Activated CD8-positive, alpha-beta memory T cell treated with anti-CD3 and anti-CD28 coated beads for 36 hours (primary cell): ENCODE measurements around the gene CCSER1. TPM values are rescaled to one million over a fixed set of nuclear protein-coding genes. Genes with fewer than 3 reads are reported as not detected.
"Not testable (repeated sequence)": the region's sequence is repeated elsewhere in the genome, so short reads cannot be mapped to it uniquely, and the experiment has no call there.

ENCODE experiments used
- CTCF ChIA-PET: fragments of 350-600 bp; sonication (Branson Sonifier 250); formaldehyde crosslinking; loops from one replicate; lab custom pipeline; 2021; ENCODE audit warnings: antibody characterized with exemption; lab: Charles Lee
- POLR2A ChIA-PET: fragments of 350-600 bp; sonication (Branson Sonifier 250); formaldehyde crosslinking; loops from one replicate; lab custom pipeline; 2021; ENCODE audit warnings: antibody characterized with exemption; lab: Charles Lee
- total RNA-seq, 2 experiments: library from RNA; stranded (reverse); gene quantifications; one replicate each; pipeline ENCODE4 v1.2.3, GENCODE V29; 2021

The CCSER1 gene
- total RNA-seq, 2 experiments from 2014 or later = 0.06 TPM; not detected in 1

- ChIA-PET CTCF (no interaction called here), POLR2A (no interaction called here)
These were observed 475.5 kb downstream of the CCSER1 start for GRCh38 chr4:90602726-90603125.

- POLR2A ChIA-PET = no interaction called here
These were observed 476.3 kb downstream of the CCSER1 start for GRCh38 chr4:90603540-90603939.

GRCh38 chr4:90606781-90607180 lies 479.6 kb downstream of the CCSER1 start:
- CTCF ChIA-PET = no interaction called here

More at GRCh38 chr4:90603540-90603939, 476.3 kb downstream of the CCSER1 start:
- CTCF ChIA-PET = no interaction called here

GRCh38 chr4:90614371-90614770 lies 487.2 kb downstream of the CCSER1 start:
- CTCF ChIA-PET = no interaction called here

More at GRCh38 chr4:90606781-90607180, 479.6 kb downstream of the CCSER1 start:
- POLR2A ChIA-PET = no interaction called here

GRCh38 chr4:90621080-90621479 lies 493.9 kb downstream of the CCSER1 start:
- ChIA-PET CTCF (no interaction called here), POLR2A (no interaction called here)

More at GRCh38 chr4:90614371-90614770, 487.2 kb downstream of the CCSER1 start:
- POLR2A ChIA-PET = no interaction called here

GRCh38 chr4:90624781-90625180 lies 497.6 kb downstream of the CCSER1 start:
- ChIA-PET CTCF (no interaction called here), POLR2A (no interaction called here)

- POLR2A ChIA-PET = no interaction called here
- CTCF ChIA-PET = no interaction called here
These were observed 514.8 kb downstream of the CCSER1 start for GRCh38 chr4:90641861-90642599.

- ChIA-PET CTCF (no interaction called here), POLR2A (no interaction called here)
These were observed 516.0 kb downstream of the CCSER1 start for GRCh38 chr4:90643156-90643555.

GRCh38 chr4:90648311-90648710 lies 521.1 kb downstream of the CCSER1 start:
- CTCF ChIA-PET = no interaction called here
- POLR2A ChIA-PET = no interaction called here

GRCh38 chr4:90648791-90649190 lies 521.6 kb downstream of the CCSER1 start:
- CTCF ChIA-PET = no interaction called here
- POLR2A ChIA-PET = no interaction called here

- ChIA-PET CTCF (no interaction called here), POLR2A (no interaction called here)
These were observed 533.5 kb downstream of the CCSER1 start for GRCh38 chr4:90660672-90661071.

GRCh38 chr4:90670183-90670582 lies 543.0 kb downstream of the CCSER1 start:
- CTCF ChIA-PET = no interaction called here

GRCh38 chr4:90689739-90690138 lies 562.5 kb downstream of the CCSER1 start:
- POLR2A ChIA-PET = no interaction called here
- CTCF ChIA-PET = no interaction called here

More at GRCh38 chr4:90670183-90670582, 543.0 kb downstream of the CCSER1 start:
- POLR2A ChIA-PET = no interaction called here

- POLR2A ChIA-PET = no interaction called here
- CTCF ChIA-PET = no interaction called here
These were observed 568.2 kb downstream of the CCSER1 start for GRCh38 chr4:90695411-90695810.

- POLR2A ChIA-PET, CTCF ChIA-PET: not testable (repeated sequence)
These were observed 578.3 kb downstream of the CCSER1 start for GRCh38 chr4:90705501-90705900.

- POLR2A ChIA-PET = no interaction called here
- CTCF ChIA-PET = no interaction called here
These were observed 588.0 kb downstream of the CCSER1 start for GRCh38 chr4:90715242-90715641.

GRCh38 chr4:90718931-90719330 lies 591.7 kb downstream of the CCSER1 start:
- POLR2A ChIA-PET = no interaction called here
- CTCF ChIA-PET = no interaction called here

GRCh38 chr4:90727938-90728337 lies 600.7 kb downstream of the CCSER1 start:
- ChIA-PET POLR2A (no interaction called here), CTCF (no interaction called here)

GRCh38 chr4:90730752-90731151 lies 603.6 kb downstream of the CCSER1 start:
- ChIA-PET CTCF (no interaction called here), POLR2A (no interaction called here)

GRCh38 chr4:90733211-90733610 lies 606.0 kb downstream of the CCSER1 start:
- CTCF ChIA-PET = no interaction called here
- POLR2A ChIA-PET = no interaction called here

- ChIA-PET CTCF (no interaction called here), POLR2A (no interaction called here)
These were observed 618.0 kb downstream of the CCSER1 start for GRCh38 chr4:90745176-90745575.

- POLR2A ChIA-PET = no interaction called here
- CTCF ChIA-PET = no interaction called here
These were observed 625.9 kb downstream of the CCSER1 start for GRCh38 chr4:90753068-90753467.
